PC-3 (cell line): Measurements from ENCODE around the gene IFIT2.

Experiments
- EZH2 ChIP-seq: fragments of 300-600 bp; sonication (generic); IDR thresholded peaks from one replicate; pipeline ENCODE4 v1.6.1; 2017; ENCODE audit warnings: antibody characterized with exemption, mild to moderate bottlenecking, low read length; ENCODE audit not compliant: unreplicated experiment
- EZH2phosphoT487 ChIP-seq: fragments of 300-600 bp; sonication (generic); IDR thresholded peaks from 2 replicates; pipeline ENCODE4 v1.6.1; 2018; ENCODE audit warnings: mild to moderate bottlenecking, antibody characterized with exemption, low read length, borderline replicate concordance
- TF ChIP-seq, protein P1 (sequence below): fragments of 300-600 bp; sonication (generic); conservative IDR thresholded peaks from 2 replicates; pipeline ENCODE4 v1.5.1; 2017; ENCODE audit warnings: antibody characterized with exemption, low read depth, mild to moderate bottlenecking, low read length

DNA sequence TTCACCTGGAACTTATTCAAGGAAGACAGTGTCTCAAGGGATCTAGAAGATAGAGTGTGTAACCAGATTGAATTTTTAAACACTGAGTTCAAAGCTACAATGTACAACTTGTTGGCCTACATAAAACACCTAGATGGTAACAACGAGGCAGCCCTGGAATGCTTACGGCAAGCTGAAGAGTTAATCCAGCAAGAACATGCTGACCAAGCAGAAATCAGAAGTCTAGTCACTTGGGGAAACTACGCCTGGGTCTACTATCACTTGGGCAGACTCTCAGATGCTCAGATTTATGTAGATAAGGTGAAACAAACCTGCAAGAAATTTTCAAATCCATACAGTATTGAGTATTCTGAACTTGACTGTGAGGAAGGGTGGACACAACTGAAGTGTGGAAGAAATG is 36.9 kb downstream of the IFIT2 start:
- TF ChIP-seq, protein P1, sequence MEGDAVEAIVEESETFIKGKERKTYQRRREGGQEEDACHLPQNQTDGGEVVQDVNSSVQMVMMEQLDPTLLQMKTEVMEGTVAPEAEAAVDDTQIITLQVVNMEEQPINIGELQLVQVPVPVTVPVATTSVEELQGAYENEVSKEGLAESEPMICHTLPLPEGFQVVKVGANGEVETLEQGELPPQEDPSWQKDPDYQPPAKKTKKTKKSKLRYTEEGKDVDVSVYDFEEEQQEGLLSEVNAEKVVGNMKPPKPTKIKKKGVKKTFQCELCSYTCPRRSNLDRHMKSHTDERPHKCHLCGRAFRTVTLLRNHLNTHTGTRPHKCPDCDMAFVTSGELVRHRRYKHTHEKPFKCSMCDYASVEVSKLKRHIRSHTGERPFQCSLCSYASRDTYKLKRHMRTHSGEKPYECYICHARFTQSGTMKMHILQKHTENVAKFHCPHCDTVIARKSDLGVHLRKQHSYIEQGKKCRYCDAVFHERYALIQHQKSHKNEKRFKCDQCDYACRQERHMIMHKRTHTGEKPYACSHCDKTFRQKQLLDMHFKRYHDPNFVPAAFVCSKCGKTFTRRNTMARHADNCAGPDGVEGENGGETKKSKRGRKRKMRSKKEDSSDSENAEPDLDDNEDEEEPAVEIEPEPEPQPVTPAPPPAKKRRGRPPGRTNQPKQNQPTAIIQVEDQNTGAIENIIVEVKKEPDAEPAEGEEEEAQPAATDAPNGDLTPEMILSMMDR, result no peak
- TF ChIP-seq EZH2phosphoT487, result no peak
- no peak for TF ChIP-seq EZH2
